Adrenal gland (tissue), 5 donors: ENCODE measurements around the gene INSM1.

Source experiments
- CTCF ChIP-seq, 6 experiments: fragments of 450-650 bp in 4 of 6; fragments of 200-600 bp in 2 of 6; sonication (generic) in 1 of 6; IDR thresholded peaks; 1 replicate in 5 of 6; 2 replicates in 1 of 6; pipeline versions ENCODE4 v1.5.1 to v1.8.0; 2016 to 2021; ENCODE audit warnings: antibody characterized with exemption in 6 of 6, mild to moderate bottlenecking in 2 of 6, moderate library complexity in 1 of 6
- POLR2A ChIP-seq, 2 donors: fragments of 450-650 bp; IDR thresholded peaks; one replicate each; pipeline ENCODE4 v1.6.1; 2017; ENCODE audit warnings: antibody characterized with exemption in 2 of 2, mild to moderate bottlenecking in 2 of 2, moderate library complexity in 1 of 2
- donor health status: DM: no; HTN: no; CAD: no.

- TF ChIP-seq CTCF (IDR thresholded peaks at IDR 0.05) (no peak), POLR2A (IDR thresholded peaks at IDR 0.05) (no peak)
These were observed 25.6 kb downstream of the INSM1 start for GRCh38 chr20:20393207-20394120.
